Measurements from ENCODE around the gene PRSS53.

The PRSS53 gene

DNA sequence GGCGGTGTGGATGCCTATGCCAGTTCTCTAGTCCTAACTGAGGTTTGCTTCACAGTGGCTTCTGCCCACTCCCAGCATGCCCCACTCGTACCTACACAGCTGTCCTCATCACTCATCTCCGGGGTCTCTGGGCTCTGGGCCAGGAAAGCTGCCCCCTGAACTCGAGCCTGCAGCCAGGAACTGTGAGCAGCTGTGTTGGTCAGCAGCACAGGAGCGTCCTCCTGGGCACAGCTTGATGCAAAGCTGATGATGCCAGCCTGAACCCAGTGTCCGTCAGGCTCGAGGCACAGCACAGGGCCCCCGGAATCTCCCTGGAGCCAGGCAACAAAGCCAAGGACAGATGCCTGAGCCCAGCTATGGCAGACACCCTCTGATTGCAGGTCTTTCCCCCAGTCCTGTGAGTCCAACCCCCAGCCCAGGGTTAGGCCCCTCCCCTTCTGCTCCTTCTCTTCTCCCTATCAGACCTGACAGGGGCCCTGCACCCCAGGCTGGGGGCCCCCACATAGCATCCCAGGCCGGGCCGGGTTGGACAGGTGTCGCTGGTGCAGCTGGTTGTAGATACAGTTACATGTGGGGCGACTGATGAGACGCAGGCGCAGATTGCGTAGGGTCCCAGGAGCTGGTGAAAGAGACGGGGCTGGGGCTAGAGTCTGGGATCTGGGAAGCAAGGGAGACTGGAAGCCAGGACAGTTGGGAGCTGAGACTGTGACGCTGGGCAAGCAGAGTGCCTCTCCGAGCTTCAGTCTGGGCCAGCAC lies 2.7 kb downstream of the PRSS53 start:
- Mint-ChIP-seq H3K27ac (peak overlapping the region; percentile 87), H3K27me3 (ENCODE audit: low read depth, poor library complexity) (peaks cover 3% of the 10 kb centered on the region), H3K4me1 (peaks cover 8% of the 10 kb centered on the region), H3K36me3 (ENCODE audit: low read depth) (peaks cover 18% of the 10 kb centered on the region), H3K9me3 (no peaks in the 10 kb centered on the region), H3K4me3 (no peak overlapping the region)
- DNase-seq, result no peak
- TF ChIP-seq, protein P1, sequence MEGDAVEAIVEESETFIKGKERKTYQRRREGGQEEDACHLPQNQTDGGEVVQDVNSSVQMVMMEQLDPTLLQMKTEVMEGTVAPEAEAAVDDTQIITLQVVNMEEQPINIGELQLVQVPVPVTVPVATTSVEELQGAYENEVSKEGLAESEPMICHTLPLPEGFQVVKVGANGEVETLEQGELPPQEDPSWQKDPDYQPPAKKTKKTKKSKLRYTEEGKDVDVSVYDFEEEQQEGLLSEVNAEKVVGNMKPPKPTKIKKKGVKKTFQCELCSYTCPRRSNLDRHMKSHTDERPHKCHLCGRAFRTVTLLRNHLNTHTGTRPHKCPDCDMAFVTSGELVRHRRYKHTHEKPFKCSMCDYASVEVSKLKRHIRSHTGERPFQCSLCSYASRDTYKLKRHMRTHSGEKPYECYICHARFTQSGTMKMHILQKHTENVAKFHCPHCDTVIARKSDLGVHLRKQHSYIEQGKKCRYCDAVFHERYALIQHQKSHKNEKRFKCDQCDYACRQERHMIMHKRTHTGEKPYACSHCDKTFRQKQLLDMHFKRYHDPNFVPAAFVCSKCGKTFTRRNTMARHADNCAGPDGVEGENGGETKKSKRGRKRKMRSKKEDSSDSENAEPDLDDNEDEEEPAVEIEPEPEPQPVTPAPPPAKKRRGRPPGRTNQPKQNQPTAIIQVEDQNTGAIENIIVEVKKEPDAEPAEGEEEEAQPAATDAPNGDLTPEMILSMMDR (IDR thresholded peaks at IDR 0.05), result no peak

- Mint-ChIP-seq H3K27ac (peak overlapping the region; percentile 91), H3K4me1 (peaks cover 8% of the 10 kb centered on the region)
Measured at GRCh38 chr16:31085411-31085810, 3.3 kb downstream of the PRSS53 start.

DNA sequence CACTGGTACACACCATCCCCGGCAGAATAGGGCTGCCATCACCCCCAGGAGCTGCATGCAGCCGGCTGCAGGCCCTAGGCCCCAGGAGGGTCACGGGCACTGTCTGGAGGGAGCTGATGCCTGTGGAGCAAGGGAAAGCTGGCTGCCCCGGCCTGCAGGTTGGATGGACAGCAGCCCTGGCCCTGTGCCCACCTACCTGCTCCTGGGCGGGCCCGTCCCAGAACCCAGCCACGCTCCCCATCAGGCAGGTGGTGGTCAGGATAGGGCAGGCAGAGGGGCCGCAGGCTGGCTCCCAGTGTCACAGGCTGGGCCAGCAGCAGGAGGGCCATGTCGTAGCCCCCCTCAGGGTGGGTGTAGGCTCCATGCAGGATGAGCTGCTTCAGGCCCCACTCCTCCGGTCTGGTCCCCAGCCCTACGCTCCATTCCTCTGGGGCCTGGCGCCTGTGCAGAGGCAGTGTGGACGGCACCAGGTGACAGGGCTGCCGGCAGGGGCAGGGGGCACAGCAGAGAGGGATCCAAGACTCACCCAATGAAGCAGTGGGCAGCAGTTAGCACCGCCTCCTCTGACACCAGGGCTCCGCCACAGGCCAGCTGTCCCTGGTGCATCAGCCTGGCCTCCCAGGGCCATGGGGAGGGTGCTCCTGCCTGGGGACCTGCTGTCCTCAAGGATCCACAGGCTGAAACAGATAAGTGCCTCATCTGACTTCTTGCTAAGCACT lies 4.0 kb downstream of the PRSS53 start:
- Mint-ChIP-seq H3K4me1 (peaks cover 8% of the 10 kb centered on the region), H3K36me3 (ENCODE audit: low read depth) (peaks cover 11% of the 10 kb centered on the region)

More at GRCh38 chr16:31085411-31085810, 3.3 kb downstream of the PRSS53 start:
- Mint-ChIP-seq H3K4me3 (no peak overlapping the region), H3K36me3 (ENCODE audit: low read depth) (peaks cover 11% of the 10 kb centered on the region), H3K9me3 (no peaks in the 10 kb centered on the region), H3K27me3 (ENCODE audit: low read depth, poor library complexity) (peaks cover 3% of the 10 kb centered on the region)
- no peak for DNase-seq
- TF ChIP-seq, protein P1 (IDR thresholded peaks at IDR 0.05), result no peak

GRCh38 chr16:31083981-31084380 lies 4.8 kb downstream of the PRSS53 start:
- TF ChIP-seq, protein P1 (IDR thresholded peaks at IDR 0.05), result no peak
- no peak for DNase-seq
- no peak overlapping the region for H3K27ac Mint-ChIP-seq
- H3K36me3 Mint-ChIP-seq (ENCODE audit: low read depth), result peaks cover 17% of the 10 kb centered on the region
- no peak overlapping the region for H3K4me3 Mint-ChIP-seq
- H3K27me3 Mint-ChIP-seq (ENCODE audit: low read depth, poor library complexity), result peaks cover 3% of the 10 kb centered on the region
- peaks cover 8% of the 10 kb centered on the region for H3K4me1 Mint-ChIP-seq
- H3K9me3 Mint-ChIP-seq, result no peaks in the 10 kb centered on the region

More for the DNA sequence above, 4.0 kb downstream of the PRSS53 start:
- no peak overlapping the region for H3K27ac Mint-ChIP-seq
- H3K27me3 Mint-ChIP-seq (ENCODE audit: low read depth, poor library complexity), result peaks cover 3% of the 10 kb centered on the region
- no peak overlapping the region for H3K4me3 Mint-ChIP-seq
- no peaks in the 10 kb centered on the region for H3K9me3 Mint-ChIP-seq
- DNase-seq, result no peak
- TF ChIP-seq, protein P1 (IDR thresholded peaks at IDR 0.05), result no peak

DNA sequence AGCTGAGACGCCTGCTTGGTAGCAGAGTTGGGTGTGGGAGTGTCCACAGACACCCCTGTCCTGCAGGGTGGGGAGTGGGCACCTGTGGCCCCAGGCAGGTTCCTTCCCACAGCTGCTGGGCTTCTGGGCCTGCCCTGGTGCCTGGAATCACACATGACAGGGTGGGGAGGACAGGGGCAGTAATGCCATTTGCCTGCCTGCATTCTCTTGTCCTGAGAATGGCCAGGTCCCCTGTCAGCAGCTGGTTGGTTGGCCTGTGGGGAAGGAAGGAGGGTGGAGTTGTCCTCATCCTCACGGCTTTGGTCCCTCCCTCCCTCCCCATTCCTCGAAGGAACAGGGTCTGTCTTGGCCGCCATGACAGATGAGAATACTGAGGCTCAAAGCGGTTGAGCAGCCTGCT lies 5.2 kb downstream of the PRSS53 start:
- H3K36me3 Mint-ChIP-seq (ENCODE audit: low read depth), result peaks cover 21% of the 10 kb centered on the region
- H3K4me3 Mint-ChIP-seq, result no peak overlapping the region
- TF ChIP-seq, protein P1 (IDR thresholded peaks at IDR 0.05), result no peak
- no peak overlapping the region for H3K27ac Mint-ChIP-seq
- no peak for DNase-seq
- H3K9me3 Mint-ChIP-seq, result no peaks in the 10 kb centered on the region
- peaks cover 8% of the 10 kb centered on the region for H3K4me1 Mint-ChIP-seq
- H3K27me3 Mint-ChIP-seq (ENCODE audit: low read depth, poor library complexity), result peaks cover 3% of the 10 kb centered on the region

Data from nephron progenitor cell (in vitro differentiated cells).